H9 (cell line): ENCODE results near the gene CYFIP1. TPM values are rescaled to one million over a fixed set of nuclear protein-coding genes. Genes with fewer than 3 reads are reported as not detected.

Experiments
- DNase-seq: peaks from one replicate; pipeline ENCODE4 v3.0.0-alpha.2; 2017
- H2AFZ ChIP-seq: one replicate; pipeline ENCODE4 v1.6.1; 2013; ENCODE audit warnings: mild to moderate bottlenecking, low read length, control low read depth, moderate library complexity
- H2AK5ac ChIP-seq: 2 replicates; pipeline ENCODE4 v1.6.1; 2013; ENCODE audit warnings: low read length, control low read depth, mixed read lengths; ENCODE audit not compliant: insufficient read length
- H2BK120ac ChIP-seq: one replicate; pipeline ENCODE4 v1.6.1; 2013; ENCODE audit warnings: low read depth, mild to moderate bottlenecking, low read length, control low read depth, inconsistent platforms; ENCODE audit not compliant: poor library complexity, severe bottlenecking
- H2BK12ac ChIP-seq: 2 replicates; pipeline ENCODE4 v1.6.1; 2013; ENCODE audit warnings: low read length, control low read depth, mixed read lengths, low read depth; ENCODE audit not compliant: insufficient read length
- H2BK15ac ChIP-seq: 2 replicates; pipeline ENCODE4 v1.6.1; 2013; ENCODE audit warnings: low read depth, low read length, control low read depth
- H2BK20ac ChIP-seq: one replicate; pipeline ENCODE4 v1.6.1; 2013; ENCODE audit warnings: low read depth, mild to moderate bottlenecking, low read length, control low read depth, inconsistent platforms; ENCODE audit not compliant: poor library complexity, severe bottlenecking
- H2BK5ac ChIP-seq: 2 replicates; pipeline ENCODE4 v1.6.1; 2013; ENCODE audit warnings: low read length, control low read depth, mixed read lengths; ENCODE audit not compliant: insufficient read length
- H3K14ac ChIP-seq: 2 replicates; pipeline ENCODE4 v1.6.1; 2013; ENCODE audit warnings: low read length, control low read depth; ENCODE audit not compliant: insufficient read depth
- H3K18ac ChIP-seq: 2 replicates; pipeline ENCODE4 v1.6.1; 2013; ENCODE audit warnings: low read depth, mild to moderate bottlenecking, mixed read lengths, low read length, control low read depth; ENCODE audit not compliant: insufficient read length
- H3K23ac ChIP-seq: 2 replicates; pipeline ENCODE4 v1.6.1; 2013; ENCODE audit warnings: low read length, control low read depth, mixed read lengths, low read depth; ENCODE audit not compliant: insufficient read length
- H3K23me2 ChIP-seq: 2 replicates; pipeline ENCODE4 v1.6.1; 2013; ENCODE audit warnings: low read depth, mild to moderate bottlenecking, mixed read lengths, low read length, control low read depth; ENCODE audit not compliant: insufficient read length, poor library complexity, severe bottlenecking
- H3K27ac ChIP-seq: 2 replicates; pipeline ENCODE4 v1.5.1; 2013; ENCODE audit warnings: low read length, control low read depth, mixed read lengths, low read depth; ENCODE audit not compliant: insufficient read length
- H3K27me3 ChIP-seq: 2 replicates; pipeline ENCODE4 v1.6.1; 2013; ENCODE audit warnings: low read length, control low read depth, inconsistent platforms; ENCODE audit not compliant: insufficient read depth
- H3K4ac ChIP-seq: 2 replicates; pipeline ENCODE4 v1.6.1; 2013; ENCODE audit warnings: low read depth, mild to moderate bottlenecking, control low read depth, inconsistent platforms, low read length, moderate library complexity
- H3K4me1 ChIP-seq: 2 replicates; pipeline ENCODE4 v1.6.1; 2013; ENCODE audit warnings: low read length, control low read depth, inconsistent platforms; ENCODE audit not compliant: insufficient read depth
- H3K4me2 ChIP-seq: 2 replicates; pipeline ENCODE4 v1.6.1; 2013; ENCODE audit warnings: low read length, control low read depth, mixed read lengths; ENCODE audit not compliant: insufficient read length, insufficient read depth
- H3K56ac ChIP-seq: 2 replicates; pipeline ENCODE4 v1.6.1; 2013; ENCODE audit warnings: low read depth, mild to moderate bottlenecking, mixed read lengths, low read length, control low read depth; ENCODE audit not compliant: insufficient read length
- H3K79me1 ChIP-seq: 2 replicates; pipeline ENCODE4 v1.6.1; 2013; ENCODE audit warnings: low read depth, mild to moderate bottlenecking, moderate library complexity, low read length, control low read depth, inconsistent platforms; ENCODE audit not compliant: insufficient read depth, poor library complexity, severe bottlenecking
- H3K79me2 ChIP-seq: 2 replicates; pipeline ENCODE4 v1.6.1; 2013; ENCODE audit warnings: low read length, control low read depth, inconsistent platforms; ENCODE audit not compliant: insufficient read depth
- H3K9ac ChIP-seq: 2 replicates; pipeline ENCODE4 v1.6.1; 2013; ENCODE audit warnings: low read length, control low read depth, mixed read lengths; ENCODE audit not compliant: insufficient read length; ENCODE audit errors: extremely low read depth
- H3K9me3 ChIP-seq: one replicate; pipeline ENCODE4 v1.6.1; 2013; ENCODE audit warnings: low read depth, low read length, inconsistent platforms; ENCODE audit not compliant: control insufficient read depth
- H3T11ph ChIP-seq: one replicate; pipeline ENCODE4 v1.6.1; 2013; ENCODE audit warnings: mild to moderate bottlenecking, low read length, control low read depth, inconsistent platforms
- H4K20me1 ChIP-seq: one replicate; pipeline ENCODE4 v1.6.1; 2013; ENCODE audit not compliant: control insufficient read depth, insufficient read length, insufficient read depth
- H4K5ac ChIP-seq: 2 replicates; pipeline ENCODE4 v1.6.1; 2013; ENCODE audit warnings: low read depth, mild to moderate bottlenecking, mixed read lengths, low read length, control low read depth; ENCODE audit not compliant: insufficient read length
- H4K8ac ChIP-seq: replicated peaks from 2 replicates; pipeline ENCODE4 v1.6.1; 2013; ENCODE audit warnings: low read length, control low read depth, mixed read lengths, low read depth; ENCODE audit not compliant: insufficient read length
- H4K91ac ChIP-seq: 2 replicates; pipeline ENCODE4 v1.6.1; 2013; ENCODE audit warnings: low read depth, mild to moderate bottlenecking, moderate library complexity, mixed read lengths, low read length, control low read depth; ENCODE audit not compliant: insufficient read length
- H3K27ac Mint-ChIP-seq, 3 experiments: 2 replicates in 2 of 3; 3 replicates in 1 of 3; pipeline ENCODE4 v1.8.0; 2020 to 2021; ENCODE audit warnings: mixed read lengths in 3 of 3, mild to moderate bottlenecking in 1 of 3, moderate library complexity in 1 of 3
- H3K27me3 Mint-ChIP-seq: 2 replicates; pipeline ENCODE4 v1.8.0; 2021; ENCODE audit warnings: low read depth, mild to moderate bottlenecking, moderate library complexity, mixed read lengths
- H3K36me3 Mint-ChIP-seq, 3 experiments: 2 replicates in 2 of 3; 3 replicates in 1 of 3; pipeline ENCODE4 v1.8.0; 2020 to 2021; ENCODE audit warnings: low read depth in 3 of 3, mixed read lengths in 3 of 3; ENCODE audit not compliant: insufficient read depth in 1 of 3
- H3K4me1 Mint-ChIP-seq, 2 experiments: 2 replicates each; pipeline ENCODE4 v1.8.0; 2020; ENCODE audit warnings: mixed read lengths in 2 of 2
- H3K4me3 Mint-ChIP-seq, 2 experiments: 2 replicates in 1 of 2; 3 replicates in 1 of 2; pipeline ENCODE4 v1.8.0; 2020 to 2021; ENCODE audit warnings: mild to moderate bottlenecking in 2 of 2, mixed read lengths in 2 of 2, moderate library complexity in 1 of 2
- H3K9me3 Mint-ChIP-seq, 2 experiments: 2 replicates in 1 of 2; 3 replicates in 1 of 2; pipeline ENCODE4 v1.8.0; 2020; ENCODE audit warnings: mild to moderate bottlenecking in 2 of 2, mixed read lengths in 2 of 2, moderate library complexity in 1 of 2
- WGBS: extraction: QIAGEN DNeasy Blood & Tissue Kit; methylation state at CpG from one replicate; pipeline ENCODE4 v1.1.7; 2013; ENCODE audit warnings: missing lambda C conversion rate, low lambda C conversion rate, mixed read lengths; ENCODE audit not compliant: insufficient read length; ENCODE audit errors: extremely low coverage; 5-methylcytosine and 5-hydroxymethylcytosine counted together
- total RNA-seq: library from RNA; stranded (reverse); gene quantifications from 2 replicates; pipeline ENCODE4 v1.2.1, GENCODE V29; 2021
- TF ChIP-seq, protein P1 (sequence below): fragments of 200-600 bp; sonication (generic); conservative IDR thresholded peaks from 3 replicates; pipeline ENCODE4 v1.8.0; 2021; ENCODE audit warnings: antibody characterized with exemption, mild to moderate bottlenecking

CYFIP1 gene
- total RNA-seq, 1 experiment from 2014 or later: 71.2 TPM

DNA sequence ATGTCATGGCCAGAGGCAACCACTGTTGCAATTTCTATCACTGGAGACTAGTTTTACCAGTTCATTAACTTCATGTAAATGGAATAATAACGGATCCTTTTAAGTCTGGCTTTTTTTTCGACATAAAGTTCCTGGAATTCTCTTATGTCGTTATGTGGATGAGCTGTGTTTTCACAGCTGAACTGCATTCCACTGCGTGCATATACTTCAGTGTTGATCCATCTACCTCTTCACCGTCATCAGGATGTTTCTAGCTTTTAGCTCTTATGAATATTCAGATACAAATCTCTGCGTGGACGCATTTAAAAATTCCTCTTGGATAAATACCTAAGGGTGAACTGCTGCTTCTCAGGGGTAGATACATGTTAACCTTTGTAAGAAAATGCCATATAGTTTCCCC is 15.6 kb upstream of the CYFIP1 start:
- H4K20me1 ChIP-seq: no peaks in the 10 kb centered on the region
- no peaks in the 10 kb centered on the region for H3K79me2 ChIP-seq
- H4K8ac ChIP-seq: no peak overlapping the region
- H3K27ac ChIP-seq: no peak overlapping the region
- no peak overlapping the region for H3K18ac ChIP-seq
- TF ChIP-seq, protein P1, sequence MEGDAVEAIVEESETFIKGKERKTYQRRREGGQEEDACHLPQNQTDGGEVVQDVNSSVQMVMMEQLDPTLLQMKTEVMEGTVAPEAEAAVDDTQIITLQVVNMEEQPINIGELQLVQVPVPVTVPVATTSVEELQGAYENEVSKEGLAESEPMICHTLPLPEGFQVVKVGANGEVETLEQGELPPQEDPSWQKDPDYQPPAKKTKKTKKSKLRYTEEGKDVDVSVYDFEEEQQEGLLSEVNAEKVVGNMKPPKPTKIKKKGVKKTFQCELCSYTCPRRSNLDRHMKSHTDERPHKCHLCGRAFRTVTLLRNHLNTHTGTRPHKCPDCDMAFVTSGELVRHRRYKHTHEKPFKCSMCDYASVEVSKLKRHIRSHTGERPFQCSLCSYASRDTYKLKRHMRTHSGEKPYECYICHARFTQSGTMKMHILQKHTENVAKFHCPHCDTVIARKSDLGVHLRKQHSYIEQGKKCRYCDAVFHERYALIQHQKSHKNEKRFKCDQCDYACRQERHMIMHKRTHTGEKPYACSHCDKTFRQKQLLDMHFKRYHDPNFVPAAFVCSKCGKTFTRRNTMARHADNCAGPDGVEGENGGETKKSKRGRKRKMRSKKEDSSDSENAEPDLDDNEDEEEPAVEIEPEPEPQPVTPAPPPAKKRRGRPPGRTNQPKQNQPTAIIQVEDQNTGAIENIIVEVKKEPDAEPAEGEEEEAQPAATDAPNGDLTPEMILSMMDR: no peak
- H2BK5ac ChIP-seq: no peak overlapping the region
- H3K4me2 ChIP-seq: no peak overlapping the region
- Mint-ChIP-seq H3K4me1 (peaks cover 0 to 5% of the 10 kb centered on the region in 2 experiments; a peak in 2 of 4 replicates), H3K9me3 (no peaks in the 10 kb centered on the region), H3K4me3 (no peak overlapping the region), H3K36me3 (peaks cover 3 to 31% (median 6%) of the 10 kb centered on the region in 3 experiments; a peak in 5 of 7 replicates), H3K27me3 (no peaks in the 10 kb centered on the region), H3K27ac (no peak overlapping the region)
- WGBS: no CpG with 5 or more reads among the region's 7 CpGs
- no peaks in the 10 kb centered on the region for H3K27me3 ChIP-seq
- H2AFZ ChIP-seq: no peak overlapping the region
- H3K9me3 ChIP-seq: no peaks in the 10 kb centered on the region
- H3K9ac ChIP-seq: no peak overlapping the region
- no peaks in the 10 kb centered on the region for H3K4me1 ChIP-seq
- H3K4ac ChIP-seq: no peak overlapping the region
- no peak overlapping the region for H4K5ac ChIP-seq
- no peak overlapping the region for H3K23ac ChIP-seq
- H3K79me1 ChIP-seq: no peaks in the 10 kb centered on the region
- H2AK5ac ChIP-seq: no peak overlapping the region
- H2BK12ac ChIP-seq: no peak overlapping the region
- no peak overlapping the region for H3K14ac ChIP-seq
- H3T11ph ChIP-seq: no peak overlapping the region
- no peak overlapping the region for H2BK15ac ChIP-seq
- DNase-seq: no peak
- no peak overlapping the region for H2BK120ac ChIP-seq
- H2BK20ac ChIP-seq: no peak overlapping the region
- H3K56ac ChIP-seq: no peak overlapping the region
- H4K91ac ChIP-seq: no peak overlapping the region
- no peaks in the 10 kb centered on the region for H3K23me2 ChIP-seq
